PC-9 (cell line): Measurements from ENCODE around the gene DLK1. TPM values are rescaled to one million over a fixed set of nuclear protein-coding genes. Genes with fewer than 3 reads are reported as not detected.

Source experiments
- BruUV-seq: library from RNA; stranded (reverse); fragments of 400-500 nt; replicated peaks from 2 replicates; lab custom pipeline; 2021; lab: Mats Ljungman, UMichigan
- CTCF ChIA-PET: fragments of 300-600 bp; sonication (Branson Sonifier 250); formaldehyde crosslinking; loops from one replicate; lab custom pipeline; 2022; ENCODE audit warnings: antibody characterized with exemption; lab: Charles Lee
- POLR2A ChIA-PET: fragments of 300-600 bp; sonication (Branson Sonifier 250); formaldehyde crosslinking; loops from one replicate; lab custom pipeline; 2022; ENCODE audit warnings: antibody characterized with exemption; ENCODE audit not compliant: unreplicated experiment; lab: Charles Lee
- DNase-seq, 2 experiments: peaks; one replicate each; pipeline versions ENCODE4 v3.0.0 to v3.0.0-alpha.2; 2015 to 2022; ENCODE audit warnings: mixed read lengths in 1 of 2
- H2AFZ ChIP-seq: fragments of 200-600 bp; sonication (generic); 2 replicates; pipeline ENCODE4 v1.8.1; 2017; ENCODE audit warnings: antibody characterized with exemption
- H3F3A ChIP-seq: fragments of 200-600 bp; sonication (generic); 2 replicates; pipeline ENCODE4 v1.8.1; 2017; ENCODE audit warnings: antibody characterized with exemption, mild to moderate bottlenecking, low read depth; ENCODE audit not compliant: insufficient read depth
- H3K27ac ChIP-seq: fragments of 200-600 bp; sonication (generic); 2 replicates; pipeline ENCODE4 v1.6.1; 2016; ENCODE audit warnings: mixed run types
- H3K27me3 ChIP-seq: fragments of 200-600 bp; sonication (generic); 2 replicates; pipeline ENCODE4 v1.6.1; 2016; ENCODE audit warnings: low read depth, mixed run types; ENCODE audit not compliant: insufficient read depth
- H3K36me3 ChIP-seq: fragments of 200-600 bp; sonication (generic); 2 replicates; pipeline ENCODE4 v1.6.1; 2016; ENCODE audit warnings: low read depth, mixed run types
- H3K4me1 ChIP-seq: fragments of 200-600 bp; sonication (generic); replicated peaks from 2 replicates; pipeline ENCODE4 v1.6.1; 2016; ENCODE audit warnings: mixed run types; ENCODE audit not compliant: insufficient read depth
- H3K4me2 ChIP-seq: fragments of 200-600 bp; sonication (generic); 2 replicates; pipeline ENCODE4 v1.6.1; 2017; ENCODE audit warnings: mixed run types
- H3K4me3 ChIP-seq: fragments of 200-600 bp; sonication (generic); 2 replicates; pipeline ENCODE4 v1.6.1; 2016; ENCODE audit warnings: mixed run types
- H3K79me2 ChIP-seq: fragments of 200-600 bp; sonication (generic); 2 replicates; pipeline ENCODE4 v1.6.1; 2017; ENCODE audit warnings: low read depth, mixed run types
- H3K9me2 ChIP-seq: fragments of 200-600 bp; sonication (generic); 2 replicates; pipeline ENCODE4 v1.8.1; 2017; ENCODE audit warnings: mild to moderate bottlenecking; ENCODE audit not compliant: insufficient read depth
- H3K9me3 ChIP-seq: fragments of 200-600 bp; sonication (generic); 2 replicates; pipeline ENCODE4 v1.8.1; 2016; ENCODE audit warnings: low read depth; ENCODE audit not compliant: insufficient read depth
- H4K20me1 ChIP-seq: fragments of 200-600 bp; sonication (generic); 2 replicates; pipeline ENCODE4 v1.8.1; 2017; ENCODE audit not compliant: insufficient read depth
- CTCF ChIP-seq: fragments of 200-600 bp; sonication (generic); conservative IDR thresholded peaks from 2 replicates; pipeline ENCODE4 v1.6.1; 2017; ENCODE audit warnings: mixed run types, antibody characterized with exemption, mild to moderate bottlenecking, moderate library complexity
- EZH2 ChIP-seq: fragments of 200-600 bp; sonication (generic); IDR thresholded peaks from 2 replicates; pipeline ENCODE4 v1.8.0; 2017; ENCODE audit warnings: antibody characterized with exemption, low read depth
- intact Hi-C: fragments of 100-400 bp; cut with micrococcal nuclease; formaldehyde crosslinking; loops from one replicate; pipeline ENCODE4 v1.10.0; 2022; ENCODE audit not compliant: unreplicated experiment
- total RNA-seq: library from RNA; stranded (reverse); gene quantifications from 2 replicates; pipeline ENCODE4 v1.2.3, GENCODE V29; 2021

DLK1 gene
- total RNA-seq, 1 experiment from 2014 or later, result not detected

GRCh38 chr14:100706200-100706599 is 20.5 kb upstream of the DLK1 start:
- Histone ChIP-seq H3K27ac (no peak overlapping the region), H2AFZ (no peak overlapping the region), H3K9me3 (no peaks in the 10 kb centered on the region), H3K79me2 (no peaks in the 10 kb centered on the region), H3K36me3 (no peaks in the 10 kb centered on the region), H3K4me1 (no peaks in the 10 kb centered on the region; the same call in 1 of the 2 replicates), H3K9me2 (no peaks in the 10 kb centered on the region), H3K4me2 (no peak overlapping the region), H3F3A (no peaks in the 10 kb centered on the region), H4K20me1 (no peaks in the 10 kb centered on the region), H3K4me3 (no peak overlapping the region), H3K27me3 (0 out of 2 replicates have a peak, but pooled peaks cover 5% of the 10 kb centered on the region)
- TF ChIP-seq EZH2 (no peak), CTCF (no peak)
- intact Hi-C loops, result no loop called here
- no peak for DNase-seq
- BruUV-seq, result no TSS peak
- POLR2A ChIA-PET, result no interaction called here
- CTCF ChIA-PET, result no interaction called here

DNA sequence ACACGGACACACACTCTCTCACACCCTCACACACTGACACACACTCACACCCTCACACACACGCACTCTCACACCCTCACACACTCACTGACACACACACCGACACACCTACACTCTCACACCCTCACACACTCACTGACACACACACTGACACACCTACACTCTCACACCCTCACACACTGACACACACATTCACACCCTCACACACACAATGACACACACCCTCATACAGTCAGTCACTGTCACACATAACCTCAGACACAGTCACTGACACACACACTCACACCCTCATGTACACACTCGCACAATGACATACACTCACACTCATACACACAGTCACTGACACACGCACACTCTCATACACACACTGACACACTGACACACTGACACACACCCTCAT is 19.8 kb upstream of the DLK1 start:
- ChIA-PET CTCF (no interaction called here), POLR2A (no interaction called here)
- H4K20me1 ChIP-seq, result no peaks in the 10 kb centered on the region
- no peaks in the 10 kb centered on the region; the same call in 1 of the 2 replicates for H3K4me1 ChIP-seq
- DNase-seq, result no peak
- H3K27me3 ChIP-seq, result 0 out of 2 replicates have a peak, but pooled peaks cover 5% of the 10 kb centered on the region
- intact Hi-C loops, result no loop called here
- H2AFZ ChIP-seq, result no peak overlapping the region
- no peaks in the 10 kb centered on the region for H3K36me3 ChIP-seq
- no peaks in the 10 kb centered on the region for H3K9me2 ChIP-seq
- H3K9me3 ChIP-seq, result no peaks in the 10 kb centered on the region
- no peak overlapping the region for H3K4me2 ChIP-seq
- no peaks in the 10 kb centered on the region for H3K79me2 ChIP-seq
- H3K4me3 ChIP-seq, result no peak overlapping the region
- TF ChIP-seq CTCF (no peak), EZH2 (no peak)
- H3F3A ChIP-seq, result no peaks in the 10 kb centered on the region
- no peak overlapping the region for H3K27ac ChIP-seq
- BruUV-seq, result no TSS peak

DNA sequence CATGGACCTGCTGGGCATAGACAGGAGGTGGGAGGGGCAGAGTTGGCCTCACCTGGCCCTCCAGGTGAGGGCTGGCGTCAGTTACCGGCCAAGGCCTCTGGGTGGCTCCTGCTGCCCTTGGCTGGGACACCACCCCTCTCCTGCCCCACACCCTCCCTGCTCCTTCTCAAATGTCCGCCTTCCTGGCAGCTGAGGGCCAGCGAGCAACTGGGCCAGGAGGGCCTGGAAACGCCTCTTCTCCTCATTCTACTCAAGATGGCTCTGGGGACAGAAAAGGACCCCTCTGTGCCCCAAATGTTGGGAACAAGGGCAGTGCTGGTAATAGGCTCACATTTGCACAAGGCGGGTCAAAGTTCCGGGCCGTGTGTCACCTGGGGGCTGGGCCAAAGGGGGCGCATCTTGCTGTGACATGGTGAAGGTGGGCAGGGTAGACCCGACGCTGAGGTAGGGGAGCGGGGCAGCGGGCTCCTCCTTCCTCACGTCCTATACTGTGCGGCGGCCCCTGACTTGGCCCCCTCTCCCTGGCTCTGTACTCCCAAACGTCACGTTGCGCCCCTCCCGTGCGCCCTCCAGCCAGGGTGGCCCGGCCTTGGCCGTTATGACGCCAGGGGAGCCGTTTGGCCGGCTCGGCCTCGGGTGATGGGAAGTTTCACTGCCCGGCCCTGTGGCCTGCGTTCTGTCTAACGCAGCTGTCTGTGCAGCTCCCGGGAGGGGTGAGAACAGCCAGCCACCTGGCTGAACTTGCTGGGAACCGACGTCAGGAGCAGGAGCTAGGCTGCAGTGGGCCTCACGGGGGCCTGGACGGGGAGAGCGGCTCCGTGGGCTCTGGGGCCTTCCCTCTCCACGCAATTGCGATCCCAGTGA is 18.0 kb upstream of the DLK1 start:
- Histone ChIP-seq H3K4me2 (peak overlapping the region; percentile 63), H3K4me1 (no peaks in the 10 kb centered on the region; the same call in 1 of the 2 replicates), H3F3A (no peaks in the 10 kb centered on the region), H3K9me2 (no peaks in the 10 kb centered on the region), H3K27ac (no peak overlapping the region), H3K9me3 (no peaks in the 10 kb centered on the region), H3K4me3 (no peak overlapping the region), H3K27me3 (0 out of 2 replicates have a peak, but pooled peaks cover 5% of the 10 kb centered on the region), H4K20me1 (no peaks in the 10 kb centered on the region), H2AFZ (no peak overlapping the region), H3K36me3 (no peaks in the 10 kb centered on the region), H3K79me2 (no peaks in the 10 kb centered on the region)
- ChIA-PET POLR2A (interaction anchor here (0.6 kb wide), 1 partner anchor 520 kb away, joined by 4 read pairs; no protein-coding TSS in a partner anchor), CTCF (no interaction called here)
- no TSS peak for BruUV-seq
- TF ChIP-seq EZH2, result no peak
- peak; percentile 66; the same call in 1 of the 2 replicates for TF ChIP-seq CTCF
- peak; percentile 45 to 56 for DNase-seq
- intact Hi-C loops, result no loop called here
